ENCODE results near the gene HS2ST1.
"Not testable (repeated sequence)": the region's sequence is repeated elsewhere in the genome, so short reads cannot be mapped to it uniquely, and the experiment has no call there.

The HS2ST1 gene

GRCh38 chr1:86914601-86914997, at the start of gene HS2ST1:
TSS of gene HS2ST1 (plus strand) at chr1:86914635.
- DNase-seq, result no peak

GRCh38 chr1:86865973-86866637, 48.3 kb upstream of the HS2ST1 start:
- DNase-seq, result no peak

- DNase-seq, result no peak
Measured at GRCh38 chr1:86866665-86867064, 47.8 kb upstream of the HS2ST1 start.

- DNase-seq, result not testable (repeated sequence)
Measured at GRCh38 chr1:86867278-86867677, 47.2 kb upstream of the HS2ST1 start.

GRCh38 chr1:86868477-86868876, 46.0 kb upstream of the HS2ST1 start:
- no peak for DNase-seq

- DNase-seq, result no peak
Measured at GRCh38 chr1:86871001-86871400, 43.4 kb upstream of the HS2ST1 start.

GRCh38 chr1:86872086-86872485, 42.3 kb upstream of the HS2ST1 start:
- no peak for DNase-seq

GRCh38 chr1:86875722-86876121, 38.7 kb upstream of the HS2ST1 start:
- DNase-seq, result no peak

GRCh38 chr1:86887479-86888162, 26.8 kb upstream of the HS2ST1 start:
- no peak for DNase-seq

- DNase-seq, result no peak
Measured at GRCh38 chr1:86888327-86888726, 26.1 kb upstream of the HS2ST1 start.

- not testable (repeated sequence) for DNase-seq
Measured at GRCh38 chr1:86899401-86899800, 15.0 kb upstream of the HS2ST1 start.

GRCh38 chr1:86905875-86906274, 8.6 kb upstream of the HS2ST1 start:
- DNase-seq, result no peak

- no peak for DNase-seq
Measured at GRCh38 chr1:86906419-86906818, 8.0 kb upstream of the HS2ST1 start.

- no peak for DNase-seq
Measured at GRCh38 chr1:86912281-86912900, 2.0 kb upstream of the HS2ST1 start.

GRCh38 chr1:86913399-86913895, 988 bp upstream of the HS2ST1 start:
- no peak for DNase-seq

- peak; percentile 99 for DNase-seq
Measured at GRCh38 chr1:86913896-86914600, 387 bp upstream of the HS2ST1 start, which contains the start of gene SELENOF. TSS of gene SELENOF (minus strand) at chr1:86914126. CDS start at chr1:86914111, 15 bp downstream.

GRCh38 chr1:86914998-86915736, 732 bp downstream of the HS2ST1 start:
- DNase-seq, result peak; percentile 26

GRCh38 chr1:86915737-86916235, 1.4 kb downstream of the HS2ST1 start:
- DNase-seq, result no peak

GRCh38 chr1:86916752-86917151, 2.3 kb downstream of the HS2ST1 start:
- DNase-seq, result no peak

- DNase-seq, result no peak
Measured at GRCh38 chr1:86922445-86922844, 8.0 kb downstream of the HS2ST1 start.

- DNase-seq, result no peak
Measured at GRCh38 chr1:86924324-86924960, 10.0 kb downstream of the HS2ST1 start.

GRCh38 chr1:86925742-86926141, 11.3 kb downstream of the HS2ST1 start:
- DNase-seq, result no peak

All from NCI-H1092 (cell line).